Vagina (tissue), 2 donors: ENCODE results near the gene TBX18. TPM values are rescaled to one million over a fixed set of nuclear protein-coding genes. Genes with fewer than 3 reads are reported as not detected.

Source experiments
- DNase-seq, 2 donors: peaks; one replicate each; pipeline ENCODE4 v3.0.0-alpha.2; 2017; ENCODE audit errors: extremely low spot score in 2 of 2
- H3K27ac ChIP-seq: fragments of 200-600 bp; sonication (generic); one replicate; pipeline ENCODE4 v1.5.1; 2019
- H3K27me3 ChIP-seq: fragments of 200-600 bp; sonication (generic); one replicate; pipeline ENCODE4 v1.5.1; 2019
- H3K36me3 ChIP-seq, 2 donors: fragments of 200-600 bp; sonication (generic); one replicate each; pipeline ENCODE4 v1.5.1; 2017 to 2019
- H3K4me1 ChIP-seq: fragments of 200-600 bp; sonication (generic); one replicate; pipeline ENCODE4 v1.5.1; 2019
- H3K4me3 ChIP-seq, 2 donors: fragments of 200-600 bp; sonication (generic); 1 replicate in 1 of 2; 2 replicates in 1 of 2; pipeline ENCODE4 v1.5.1; 2016 to 2019
- H3K9me3 ChIP-seq: fragments of 200-600 bp; sonication (generic); one replicate; pipeline ENCODE4 v1.5.1; 2019
- POLR2A ChIP-seq, 2 donors: fragments of 450-650 bp; IDR thresholded peaks; one replicate each; pipeline ENCODE4 v1.6.1; 2017; ENCODE audit warnings: antibody characterized with exemption in 2 of 2, mild to moderate bottlenecking in 2 of 2, moderate library complexity in 2 of 2
- POLR2AphosphoS5 ChIP-seq, 2 donors: sonication (generic); formaldehyde crosslinking; IDR thresholded peaks; one replicate each; pipeline ENCODE4 v1.9.0; 2017; ENCODE audit warnings: antibody characterized with exemption in 2 of 2, mild to moderate bottlenecking in 2 of 2, low read depth in 1 of 2; ENCODE audit not compliant: insufficient read depth in 1 of 2
- intact Hi-C: fragments of 100-400 bp; cut with DNase I; formaldehyde crosslinking; loops from one replicate; pipeline ENCODE4 v1.15.1; 2023
- total RNA-seq: library from RNA; depleted of rRNA; stranded (reverse); fragments of >200 nt; gene quantifications from one replicate; pipeline ENCODE4 v1.2.3, GENCODE V29; 2016
- TF ChIP-seq, protein P1 (sequence below), 3 experiments: fragments of 450-650 bp in 2 of 3; fragments of 200-600 bp in 1 of 3; sonication (generic) in 1 of 3; IDR thresholded peaks; one replicate each; pipeline ENCODE4 v1.5.1; 2017 to 2019; ENCODE audit warnings: antibody characterized with exemption in 3 of 3, mild to moderate bottlenecking in 2 of 3, moderate library complexity in 2 of 3

TBX18 gene
- total RNA-seq, 1 donor from 2014 or later: 9.8 TPM

- no peaks in the 10 kb centered on the region for H3K4me1 ChIP-seq
- TF ChIP-seq, protein P1, sequence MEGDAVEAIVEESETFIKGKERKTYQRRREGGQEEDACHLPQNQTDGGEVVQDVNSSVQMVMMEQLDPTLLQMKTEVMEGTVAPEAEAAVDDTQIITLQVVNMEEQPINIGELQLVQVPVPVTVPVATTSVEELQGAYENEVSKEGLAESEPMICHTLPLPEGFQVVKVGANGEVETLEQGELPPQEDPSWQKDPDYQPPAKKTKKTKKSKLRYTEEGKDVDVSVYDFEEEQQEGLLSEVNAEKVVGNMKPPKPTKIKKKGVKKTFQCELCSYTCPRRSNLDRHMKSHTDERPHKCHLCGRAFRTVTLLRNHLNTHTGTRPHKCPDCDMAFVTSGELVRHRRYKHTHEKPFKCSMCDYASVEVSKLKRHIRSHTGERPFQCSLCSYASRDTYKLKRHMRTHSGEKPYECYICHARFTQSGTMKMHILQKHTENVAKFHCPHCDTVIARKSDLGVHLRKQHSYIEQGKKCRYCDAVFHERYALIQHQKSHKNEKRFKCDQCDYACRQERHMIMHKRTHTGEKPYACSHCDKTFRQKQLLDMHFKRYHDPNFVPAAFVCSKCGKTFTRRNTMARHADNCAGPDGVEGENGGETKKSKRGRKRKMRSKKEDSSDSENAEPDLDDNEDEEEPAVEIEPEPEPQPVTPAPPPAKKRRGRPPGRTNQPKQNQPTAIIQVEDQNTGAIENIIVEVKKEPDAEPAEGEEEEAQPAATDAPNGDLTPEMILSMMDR (IDR thresholded peaks at IDR 0.05): no peak
- TF ChIP-seq POLR2A (IDR thresholded peaks at IDR 0.05): no peak
- TF ChIP-seq POLR2AphosphoS5 (IDR thresholded peaks at IDR 0.05; ENCODE audit: insufficient read depth in 1 of 2, low read depth in 1 of 2): no peak
- H3K27ac ChIP-seq: no peak overlapping the region
- H3K9me3 ChIP-seq: no peaks in the 10 kb centered on the region
- no peaks in the 10 kb centered on the region for H3K36me3 ChIP-seq
- H3K27me3 ChIP-seq: no peaks in the 10 kb centered on the region
- no peak overlapping the region for H3K4me3 ChIP-seq
- intact Hi-C loops: no loop called here
- no peak for DNase-seq
These were observed 94.5 kb downstream of the TBX18 start for GRCh38 chr6:84669945-84670344.

- H3K4me3 ChIP-seq: no peak overlapping the region
- no peak for DNase-seq
- TF ChIP-seq POLR2AphosphoS5 (IDR thresholded peaks at IDR 0.05; ENCODE audit: insufficient read depth in 1 of 2, low read depth in 1 of 2) (no peak), POLR2A (IDR thresholded peaks at IDR 0.05) (no peak)
- TF ChIP-seq, protein P1 (IDR thresholded peaks at IDR 0.05): no peak
- no peaks in the 10 kb centered on the region for H3K36me3 ChIP-seq
- no peaks in the 10 kb centered on the region for H3K27me3 ChIP-seq
- intact Hi-C loops: no loop called here
- no peaks in the 10 kb centered on the region for H3K4me1 ChIP-seq
- no peak overlapping the region for H3K27ac ChIP-seq
- H3K9me3 ChIP-seq: no peaks in the 10 kb centered on the region
These were observed 96.9 kb downstream of the TBX18 start for GRCh38 chr6:84667252-84668213.

DNA sequence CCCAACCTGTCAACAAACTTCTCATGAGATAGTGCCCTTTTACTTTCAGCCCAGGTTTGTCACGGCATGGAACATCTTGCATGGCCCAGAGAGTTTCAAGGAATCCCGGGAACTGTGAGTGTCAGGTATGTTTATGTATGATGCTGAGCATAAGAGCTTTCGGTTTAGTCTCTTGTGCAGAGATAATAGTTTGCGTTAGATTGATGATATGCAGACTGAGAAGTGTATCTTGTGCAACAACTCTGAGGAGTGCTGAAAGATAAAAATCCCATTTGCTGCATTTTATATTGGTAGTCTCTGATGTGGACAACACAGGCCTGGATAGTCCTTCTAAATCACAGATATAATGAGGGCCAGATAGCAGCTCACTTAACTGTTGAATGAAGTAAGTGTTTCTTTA lies 99.0 kb downstream of the TBX18 start:
- TF ChIP-seq, protein P1 (IDR thresholded peaks at IDR 0.05): no peak
- no peak for TF ChIP-seq POLR2AphosphoS5 (IDR thresholded peaks at IDR 0.05; ENCODE audit: insufficient read depth in 1 of 2, low read depth in 1 of 2)
- TF ChIP-seq POLR2A (IDR thresholded peaks at IDR 0.05): no peak
- Histone ChIP-seq H3K9me3 (no peaks in the 10 kb centered on the region), H3K27me3 (no peaks in the 10 kb centered on the region), H3K4me3 (no peak overlapping the region), H3K4me1 (no peaks in the 10 kb centered on the region), H3K27ac (no peak overlapping the region), H3K36me3 (no peaks in the 10 kb centered on the region)
- intact Hi-C loops: no loop called here
- no peak for DNase-seq

DNA sequence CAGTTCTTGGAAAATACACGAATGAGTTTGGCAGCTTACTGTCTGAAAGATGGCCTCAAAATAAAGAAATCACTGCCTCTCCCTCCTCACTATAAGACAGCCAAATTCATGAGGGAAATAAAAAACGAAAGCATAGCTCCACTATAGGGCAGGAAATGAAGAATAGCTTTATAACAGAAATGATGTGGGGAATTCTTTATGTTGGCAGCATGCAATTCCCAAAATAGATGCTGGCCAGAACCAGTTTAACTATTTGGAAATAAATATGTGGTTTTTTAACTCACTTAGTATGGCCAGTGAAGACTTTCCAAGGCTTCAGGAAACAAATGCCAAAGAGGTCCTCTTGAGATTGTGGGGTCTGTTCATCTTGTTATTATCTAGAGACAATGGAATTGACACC lies 100.5 kb downstream of the TBX18 start:
- intact Hi-C loops: no loop called here
- H3K27ac ChIP-seq: no peak overlapping the region
- H3K27me3 ChIP-seq: no peaks in the 10 kb centered on the region
- no peaks in the 10 kb centered on the region for H3K36me3 ChIP-seq
- no peak for DNase-seq
- H3K4me1 ChIP-seq: no peaks in the 10 kb centered on the region
- H3K4me3 ChIP-seq: no peak overlapping the region
- TF ChIP-seq, protein P1 (IDR thresholded peaks at IDR 0.05): no peak
- TF ChIP-seq POLR2A (IDR thresholded peaks at IDR 0.05) (no peak), POLR2AphosphoS5 (IDR thresholded peaks at IDR 0.05; ENCODE audit: insufficient read depth in 1 of 2, low read depth in 1 of 2) (no peak)
- H3K9me3 ChIP-seq: no peaks in the 10 kb centered on the region

DNA sequence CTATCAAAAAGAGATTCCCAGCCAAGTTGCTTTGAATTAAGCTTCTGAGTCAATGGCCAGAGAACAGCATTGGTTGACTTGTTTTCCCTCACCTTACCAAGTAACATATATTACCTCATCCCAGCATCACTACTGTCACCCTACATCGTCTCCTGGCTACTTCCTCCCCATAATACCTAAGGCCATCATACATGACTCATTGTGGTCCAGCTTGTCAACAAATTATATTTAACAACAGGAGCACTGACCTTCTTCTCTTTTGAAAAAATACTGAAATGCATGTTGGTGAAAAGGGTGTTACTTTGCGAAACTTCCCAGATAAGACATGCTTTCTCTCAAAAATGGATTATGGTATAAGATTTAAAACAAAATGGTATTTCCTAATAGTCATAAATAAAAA lies 106.9 kb downstream of the TBX18 start:
- no peak overlapping the region for H3K4me3 ChIP-seq
- no peaks in the 10 kb centered on the region for H3K36me3 ChIP-seq
- no peaks in the 10 kb centered on the region for H3K4me1 ChIP-seq
- no peak overlapping the region for H3K27ac ChIP-seq
- intact Hi-C loops: no loop called here
- no peak for DNase-seq
- no peaks in the 10 kb centered on the region for H3K27me3 ChIP-seq
- no peaks in the 10 kb centered on the region for H3K9me3 ChIP-seq
- no peak for TF ChIP-seq POLR2A (IDR thresholded peaks at IDR 0.05)
- TF ChIP-seq, protein P1 (IDR thresholded peaks at IDR 0.05): no peak
- TF ChIP-seq POLR2AphosphoS5 (IDR thresholded peaks at IDR 0.05; ENCODE audit: insufficient read depth in 1 of 2, low read depth in 1 of 2): no peak
